HG02981 (cell line): ENCODE data around the gene SBF2.
"Not testable (repeated sequence)": the region's sequence is repeated elsewhere in the genome, so short reads cannot be mapped to it uniquely, and the experiment has no call there.

Experiments
- ATAC-seq: cut with Tn5 transposase; IDR thresholded peaks from one replicate; pipeline ENCODE4 v1.9.1; 2021; ENCODE audit warnings: mild to moderate bottlenecking, moderate library complexity; ENCODE audit not compliant: unreplicated experiment

The SBF2 gene

GRCh38 chr11:10125522-10126133, 168.4 kb downstream of the SBF2 start:
- no peak for ATAC-seq

DNA sequence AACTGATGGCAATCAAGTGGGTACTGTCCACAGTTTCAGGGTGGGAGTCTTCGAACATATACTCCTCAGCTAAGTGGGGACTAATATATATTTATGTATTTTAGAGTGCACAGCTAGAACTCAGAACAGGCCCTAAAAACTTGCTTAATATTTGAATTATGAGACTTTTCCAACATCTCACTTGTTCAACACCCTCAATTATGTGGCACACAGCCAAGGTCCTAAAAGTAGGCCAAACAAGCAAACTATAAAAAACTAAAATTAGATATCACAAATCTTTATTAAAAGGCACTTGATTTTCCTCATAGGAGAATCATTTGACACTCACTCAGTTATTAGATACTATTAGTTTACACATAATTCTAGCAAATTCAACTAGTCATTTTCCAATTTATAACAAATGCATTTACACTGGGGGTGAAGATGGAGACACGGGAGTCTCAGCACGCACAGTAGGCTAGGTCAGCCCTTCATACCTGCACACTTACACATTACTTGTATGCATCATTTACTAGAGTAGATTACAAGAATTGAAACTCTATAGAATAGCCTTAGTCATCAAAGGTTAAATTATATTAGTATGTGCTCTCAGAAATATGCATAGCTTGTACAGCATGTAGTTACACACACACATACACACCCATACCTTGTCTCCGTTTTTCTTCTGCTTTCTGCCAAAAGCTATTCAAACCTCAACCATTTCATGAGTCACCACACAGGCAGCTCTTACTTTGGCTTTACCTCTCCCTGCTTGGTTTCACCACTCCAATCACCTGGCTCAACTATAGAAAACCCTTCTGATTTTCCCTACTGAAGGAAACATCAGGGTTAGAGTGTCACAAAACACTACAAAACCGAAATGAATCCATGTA, 171.5 kb downstream of the SBF2 start:
- ATAC-seq: no peak

GRCh38 chr11:10118865-10119264, 175.2 kb downstream of the SBF2 start:
- ATAC-seq: no peak

GRCh38 chr11:10117709-10118351, 176.2 kb downstream of the SBF2 start:
- ATAC-seq: no peak

GRCh38 chr11:10116588-10116987, 177.4 kb downstream of the SBF2 start:
- no peak for ATAC-seq

DNA sequence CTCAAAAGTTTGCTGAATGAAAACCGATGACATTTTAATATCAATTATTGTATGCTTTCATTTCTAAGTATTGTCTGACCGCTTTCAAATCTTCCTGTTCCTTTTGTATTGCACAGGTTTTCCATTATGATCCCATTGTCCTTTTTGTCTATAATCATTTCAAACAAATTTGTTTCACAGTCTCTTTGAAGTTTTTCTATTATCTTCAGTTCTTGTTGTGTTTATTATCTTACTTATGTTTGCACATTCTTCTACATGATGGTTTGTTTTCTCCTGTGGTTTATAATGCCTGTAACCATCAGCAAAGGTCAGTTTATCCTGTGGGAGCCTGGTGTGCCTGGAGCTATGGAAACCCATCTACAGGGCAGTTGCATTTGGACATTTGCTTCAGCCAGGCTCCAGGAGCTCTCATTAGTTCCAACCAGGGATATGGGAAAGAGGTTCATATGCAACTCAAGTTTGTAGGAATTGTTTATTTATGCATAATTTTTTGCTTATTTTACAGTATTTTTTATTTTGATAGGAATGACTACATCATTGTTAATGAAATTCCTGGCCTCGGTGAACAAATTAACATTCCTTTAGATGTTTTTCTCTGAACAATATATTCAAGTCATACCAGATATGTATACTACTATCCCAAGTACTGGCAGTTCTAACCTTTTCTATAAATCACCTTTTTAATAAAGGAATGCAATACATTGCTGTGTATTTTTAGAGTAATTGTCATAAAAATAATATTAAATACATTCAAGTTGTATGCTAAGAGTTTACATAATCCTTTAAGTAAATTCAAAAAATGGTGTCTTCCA, 179.2 kb downstream of the SBF2 start:
- ATAC-seq: no peak

DNA sequence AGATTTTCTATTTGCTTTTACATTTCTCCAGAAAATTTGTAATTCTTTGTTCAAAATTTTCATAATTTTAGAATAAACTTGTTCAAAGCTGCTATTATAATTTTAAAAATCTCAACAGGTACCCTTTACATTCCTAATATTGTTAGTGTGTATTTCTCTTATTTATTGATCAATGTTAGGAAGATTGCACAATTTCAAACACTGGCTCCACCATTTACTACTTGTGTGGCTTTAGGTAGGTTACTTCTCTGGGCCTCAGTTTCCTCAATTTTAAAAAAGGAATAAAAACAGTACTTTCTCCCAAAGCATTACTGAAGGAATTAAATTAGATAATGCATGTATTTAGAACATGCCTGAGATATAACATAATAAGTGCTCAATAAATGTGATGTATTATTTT, 180.2 kb downstream of the SBF2 start:
- ATAC-seq: no peak

- ATAC-seq: no peak
Measured at GRCh38 chr11:10109806-10110205, 184.2 kb downstream of the SBF2 start.

GRCh38 chr11:10108915-10109680, 184.9 kb downstream of the SBF2 start:
- no peak for ATAC-seq

DNA sequence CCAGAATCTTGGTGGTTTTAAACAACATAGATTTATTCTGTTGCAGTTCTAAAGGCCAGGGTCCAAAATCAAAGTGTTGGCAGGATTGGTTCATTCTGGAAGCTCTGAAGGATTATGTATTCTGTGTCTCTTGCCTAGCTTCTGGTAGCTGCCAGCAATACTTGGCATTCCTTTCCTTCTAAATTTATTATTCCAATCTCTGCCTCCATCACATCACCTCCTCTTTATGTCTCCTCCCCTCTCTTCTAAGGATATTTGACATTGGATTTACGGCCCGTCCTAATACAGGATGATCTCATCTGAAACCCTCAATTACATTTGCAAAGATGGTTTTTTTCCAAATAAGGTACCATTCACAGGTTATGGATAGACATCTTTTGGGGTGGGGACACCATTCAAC, 186.5 kb downstream of the SBF2 start:
- no peak for ATAC-seq

DNA sequence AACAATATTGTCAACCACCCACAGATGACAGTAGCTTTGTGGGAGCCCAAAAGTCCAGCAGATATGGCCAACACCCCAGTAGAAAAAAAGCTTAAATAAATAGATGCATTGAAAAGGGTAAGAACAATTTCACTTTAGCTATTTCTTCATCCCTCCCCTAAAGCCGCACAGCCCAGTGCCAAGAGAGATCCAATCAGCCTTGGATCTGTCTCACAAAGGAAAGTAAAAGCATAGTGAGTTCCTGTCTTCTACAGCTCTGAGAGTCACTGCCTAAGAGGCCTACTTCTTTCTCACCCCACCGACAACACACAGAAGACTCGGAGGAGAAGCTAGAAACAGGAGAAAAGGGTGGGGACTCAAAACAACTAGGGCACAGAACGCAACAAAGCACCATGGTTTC, 196.4 kb downstream of the SBF2 start:
- ATAC-seq: no peak

- ATAC-seq: no peak
Measured at GRCh38 chr11:10096987-10097386, 197.0 kb downstream of the SBF2 start.

DNA sequence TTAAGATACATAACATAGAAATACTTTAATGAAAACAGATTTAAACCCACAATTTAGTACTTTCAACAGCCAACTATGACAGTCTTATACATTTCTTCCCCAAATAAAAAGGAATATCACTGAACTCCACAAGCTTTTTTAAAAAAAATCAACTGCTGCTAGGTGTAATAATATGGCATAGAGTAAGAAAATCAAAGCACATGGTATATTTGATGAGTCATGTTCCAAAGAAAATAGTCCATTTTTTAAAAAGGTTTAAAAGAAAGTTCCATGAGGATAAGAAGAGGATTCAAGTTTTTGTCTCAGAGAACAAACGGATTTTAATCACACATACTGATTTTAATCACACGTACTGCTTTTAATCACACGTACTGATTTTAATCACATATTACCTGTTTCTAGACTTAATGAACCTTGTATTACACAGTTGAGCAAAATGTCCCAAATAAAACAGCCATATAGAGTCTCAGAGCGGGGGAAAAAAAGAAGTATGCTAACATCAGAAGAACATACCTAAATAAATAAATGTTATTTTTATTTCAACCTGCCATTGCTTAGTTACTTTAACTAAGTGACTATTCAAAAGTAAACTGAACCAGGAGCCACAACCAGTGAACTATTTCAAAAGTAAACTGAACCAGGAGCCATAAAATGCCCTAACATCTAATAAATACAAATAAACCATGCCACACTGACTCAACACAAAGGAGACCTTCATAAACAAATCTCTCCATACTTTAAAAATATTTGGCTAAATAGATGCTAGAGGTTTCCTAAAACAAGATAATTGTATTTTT, 198.4 kb downstream of the SBF2 start:
- ATAC-seq: no peak

- ATAC-seq: no peak
Measured at GRCh38 chr11:10092426-10092825, 201.6 kb downstream of the SBF2 start.

- no peak for ATAC-seq
Measured at GRCh38 chr11:10091314-10092045, 202.5 kb downstream of the SBF2 start.

- ATAC-seq: not testable (repeated sequence)
Measured at GRCh38 chr11:10087923-10088225, 206.1 kb downstream of the SBF2 start.

DNA sequence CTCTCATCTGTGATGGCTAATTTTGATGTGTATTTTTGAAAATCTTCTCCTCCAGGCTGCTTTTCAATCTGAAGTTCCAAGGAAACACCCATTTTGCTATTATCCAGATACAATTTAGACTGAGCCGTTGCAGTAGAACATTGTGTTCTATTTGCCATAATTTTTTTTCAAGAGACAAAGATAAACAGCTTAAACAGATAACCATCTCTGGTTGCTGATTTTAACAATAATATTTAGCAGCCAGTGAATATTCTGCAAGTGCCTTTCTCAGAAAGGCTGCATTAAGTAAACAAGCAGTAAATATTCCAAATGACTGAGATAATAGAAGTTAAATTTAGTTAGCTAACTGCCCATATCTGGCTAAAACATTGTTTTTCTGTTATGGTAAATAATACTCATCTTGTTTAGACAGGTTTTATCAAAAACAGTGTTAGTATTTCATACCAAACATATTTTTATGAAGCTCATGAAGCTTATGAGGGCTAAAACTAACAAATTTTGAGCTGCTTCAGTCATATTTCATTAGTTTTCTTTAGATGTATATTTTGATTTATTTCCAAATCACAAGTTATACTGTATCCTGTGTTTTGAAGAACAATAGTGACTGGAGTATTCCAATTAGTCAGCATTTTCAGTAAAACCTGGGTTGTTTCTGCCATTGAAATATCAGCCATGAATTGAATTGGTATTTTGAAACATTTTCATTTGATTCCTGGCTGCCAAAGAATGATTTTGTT, 206.7 kb downstream of the SBF2 start:
- ATAC-seq: no peak

DNA sequence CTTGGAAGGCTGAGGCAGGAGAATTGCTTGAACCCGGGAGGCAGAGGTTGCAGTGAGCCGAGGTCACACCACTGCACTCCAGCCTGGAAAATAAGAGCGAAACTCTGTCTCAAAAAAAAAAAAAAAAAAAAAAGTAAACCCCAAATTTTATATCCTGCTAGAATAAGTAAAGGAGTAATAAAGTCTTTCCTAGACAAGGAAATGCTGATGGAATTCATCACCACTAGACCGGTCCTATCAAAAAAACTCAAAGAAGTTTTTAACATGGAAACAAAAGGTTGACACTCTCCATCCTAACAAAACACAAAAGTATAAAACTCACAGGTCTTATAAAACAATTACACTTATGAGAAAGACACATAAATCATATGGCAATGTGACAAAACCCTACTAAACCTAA, 213.9 kb downstream of the SBF2 start:
- no peak for ATAC-seq
